ENCODE measurements around the gene AMH. TPM values are rescaled to one million over a fixed set of nuclear protein-coding genes. Genes with fewer than 3 reads are reported as not detected.
"Not testable (repeated sequence)": the region's sequence is repeated elsewhere in the genome, so short reads cannot be mapped to it uniquely, and the experiment has no call there.

Gene AMH
- total RNA-seq, 5 donors from 2014 or later (not counting 1 experiment from before 2014, with no cell fraction given), result 2.1 to 13.5 (median 5.3) TPM

- H3K4me3 ChIP-seq (ENCODE audit: control insufficient read depth in 1 of 2, extremely low read depth in 1 of 2, low read length in 1 of 2), result no peak overlapping the region
- ATAC-seq (replicated peaks in 1 of 4) (no peak), DNase-seq (no peak)
- Mint-ChIP-seq H3K4me1 (peaks cover 6 to 20% (median 19%) of the 10 kb centered on the region in 3 donors), H3K27me3 (no peaks in the 10 kb centered on the region), H3K9me3 (no peaks in the 10 kb centered on the region), H3K4me3 (no peak overlapping the region), H3K27ac (peak overlapping the region in 1 of 2 donors; percentile 4), H3K36me3 (peaks cover 3% of the 10 kb centered on the region)
- peaks cover 0 to 6% of the 10 kb centered on the region in 2 donors for H3K36me3 ChIP-seq (ENCODE audit: control insufficient read depth in 2 of 2, extremely low read depth in 1 of 2, insufficient read depth in 1 of 2, low read length in 1 of 2)
- no peak overlapping the region for H3K27ac ChIP-seq (ENCODE audit: low read length)
- no peaks in the 10 kb centered on the region for H3K27me3 ChIP-seq (replicated peaks in 1 of 2; ENCODE audit: control insufficient read depth in 2 of 2, extremely low read depth in 1 of 2, insufficient read depth in 2 of 2, low read length in 1 of 2)
- ChIA-PET CTCF (no interaction called here), POLR2A (no interaction called here)
- WGBS (ENCODE audit: insufficient coverage), result 85% methylated on average over 16 of the region's 26 CpGs
- H3K4me1 ChIP-seq (ENCODE audit: control insufficient read depth in 1 of 2, extremely low read depth in 1 of 2, insufficient read depth in 2 of 2, low read length in 2 of 2), result peaks cover 7 to 25% of the 10 kb centered on the region in 2 experiments
- H3K9me3 ChIP-seq, result no peaks in the 10 kb centered on the region
Observed at GRCh38 chr19:2280633-2281264, 31.6 kb downstream of the AMH start.

GRCh38 chr19:2281265-2282061, 32.3 kb downstream of the AMH start:
- H3K27me3 Mint-ChIP-seq; H3K36me3 ChIP-seq (ENCODE audit: control insufficient read depth in 2 of 2, extremely low read depth in 1 of 2, insufficient read depth in 1 of 2, low read length in 1 of 2); H3K9me3 Mint-ChIP-seq; DNase-seq; H3K27me3 ChIP-seq (replicated peaks in 1 of 2; ENCODE audit: control insufficient read depth in 2 of 2, extremely low read depth in 1 of 2, insufficient read depth in 2 of 2, low read length in 1 of 2); H3K27ac ChIP-seq (ENCODE audit: low read length); H3K9me3 ChIP-seq; H3K36me3 Mint-ChIP-seq; POLR2A ChIA-PET: not testable (repeated sequence)
- 19% methylated on average over 6 of the region's 16 CpGs for WGBS (ENCODE audit: insufficient coverage)
- CTCF ChIA-PET, result interaction anchor here in 1 of 2 donors (0.6 kb wide), 1 partner anchor 1285 kb away, joined by 3 read pairs; no protein-coding TSS in a partner anchor
- peaks cover 7 to 25% of the 10 kb centered on the region in 2 experiments for H3K4me1 ChIP-seq (ENCODE audit: control insufficient read depth in 1 of 2, extremely low read depth in 1 of 2, insufficient read depth in 2 of 2, low read length in 2 of 2)
- peak overlapping the region; percentile 10 to 35 for H3K4me3 ChIP-seq (ENCODE audit: control insufficient read depth in 1 of 2, extremely low read depth in 1 of 2, low read length in 1 of 2)
- peak in 1 of 4 experiments; percentile 17 for ATAC-seq (replicated peaks in 1 of 4)
- Mint-ChIP-seq H3K27ac (peak overlapping the region in 1 of 2 donors; percentile 55), H3K4me3 (peak overlapping the region; percentile 51 to 66 (median 64)), H3K4me1 (peaks cover 6 to 20% (median 19%) of the 10 kb centered on the region in 3 donors)

GRCh38 chr19:2282062-2282861, 33.1 kb downstream of the AMH start, which contains the start of gene PEAK3:
Gene PEAK3, minus strand, starts transcription at chr19:2282175. Its CDS starts 1,244 bp downstream, at chr19:2280931.
- POLR2A ChIA-PET, result no interaction called here
- CTCF ChIA-PET, result interaction anchor here in 1 of 2 donors (0.6 kb wide), 1 partner anchor 1284 kb away, joined by 3 read pairs; no protein-coding TSS in a partner anchor
- H3K27me3 ChIP-seq (replicated peaks in 1 of 2; ENCODE audit: control insufficient read depth in 2 of 2, extremely low read depth in 1 of 2, insufficient read depth in 2 of 2, low read length in 1 of 2), result no peaks in the 10 kb centered on the region
- Mint-ChIP-seq H3K27me3 (no peaks in the 10 kb centered on the region), H3K9me3 (no peaks in the 10 kb centered on the region), H3K4me3 (peak within 1 kb of the TSS; percentile 51 to 66 (median 64)), H3K27ac (peak within 1 kb of the TSS; percentile 49 to 71), H3K4me1 (peaks cover 6 to 17% (median 16%) of the 10 kb centered on the region in 3 donors), H3K36me3 (peaks cover 1% of the 10 kb centered on the region)
- 11% methylated on average over 26 of the region's 41 CpGs for WGBS (ENCODE audit: insufficient coverage)
- no peaks in the 10 kb centered on the region for H3K36me3 ChIP-seq (ENCODE audit: control insufficient read depth in 2 of 2, extremely low read depth in 1 of 2, insufficient read depth in 1 of 2, low read length in 1 of 2)
- peak within 1 kb of the TSS; percentile 10 to 35 for H3K4me3 ChIP-seq (ENCODE audit: control insufficient read depth in 1 of 2, extremely low read depth in 1 of 2, low read length in 1 of 2)
- H3K9me3 ChIP-seq, result no peaks in the 10 kb centered on the region
- peaks cover 7 to 25% of the 10 kb centered on the region in 2 experiments for H3K4me1 ChIP-seq (ENCODE audit: control insufficient read depth in 1 of 2, extremely low read depth in 1 of 2, insufficient read depth in 2 of 2, low read length in 2 of 2)
- ATAC-seq (replicated peaks in 1 of 4) (peak; percentile 35 to 71 (median 53)), DNase-seq (peak in 8 of 35 experiments; percentile 26 to 60 (median 46))
- no peak within 1 kb of the TSS for H3K27ac ChIP-seq (ENCODE audit: low read length)

GRCh38 chr19:2282862-2283237, 33.7 kb downstream of the AMH start:
- Mint-ChIP-seq H3K4me3 (peak overlapping the region; percentile 43 to 66 (median 46)), H3K27ac (peak overlapping the region; percentile 49 to 55), H3K27me3 (no peaks in the 10 kb centered on the region), H3K36me3 (no peaks in the 10 kb centered on the region), H3K4me1 (peaks cover 6 to 17% (median 15%) of the 10 kb centered on the region in 3 donors), H3K9me3 (no peaks in the 10 kb centered on the region)
- H3K4me3 ChIP-seq (ENCODE audit: control insufficient read depth in 1 of 2, extremely low read depth in 1 of 2, low read length in 1 of 2), result no peak overlapping the region
- no peaks in the 10 kb centered on the region for H3K36me3 ChIP-seq (ENCODE audit: control insufficient read depth in 2 of 2, extremely low read depth in 1 of 2, insufficient read depth in 1 of 2, low read length in 1 of 2)
- H3K4me1 ChIP-seq (ENCODE audit: control insufficient read depth in 1 of 2, extremely low read depth in 1 of 2, insufficient read depth in 2 of 2, low read length in 2 of 2), result peaks cover 7 to 25% of the 10 kb centered on the region in 2 experiments
- WGBS (ENCODE audit: insufficient coverage), result 94% methylated on average over 9 of the region's 11 CpGs
- DNase-seq, result no peak
- no peaks in the 10 kb centered on the region for H3K27me3 ChIP-seq (replicated peaks in 1 of 2; ENCODE audit: control insufficient read depth in 2 of 2, extremely low read depth in 1 of 2, insufficient read depth in 2 of 2, low read length in 1 of 2)
- no peaks in the 10 kb centered on the region for H3K9me3 ChIP-seq
- ATAC-seq (replicated peaks in 1 of 4), result no peak
- ChIA-PET CTCF (no interaction called here), POLR2A (no interaction called here)
- H3K27ac ChIP-seq (ENCODE audit: low read length), result no peak overlapping the region

- ChIA-PET POLR2A (interaction anchor here in 1 of 2 donors (0.6 kb wide), 1 partner anchor 830 kb away, joined by 3 read pairs; no protein-coding TSS in a partner anchor), CTCF (no interaction called here)
- WGBS (ENCODE audit: insufficient coverage), result 100% methylated on average over 1 of the region's 8 CpGs
- DNase-seq (no peak), ATAC-seq (replicated peaks in 1 of 4) (no peak)
- H3K4me3 ChIP-seq (ENCODE audit: control insufficient read depth in 1 of 2, extremely low read depth in 1 of 2, low read length in 1 of 2), result no peak overlapping the region
- no peaks in the 10 kb centered on the region for H3K36me3 ChIP-seq (ENCODE audit: control insufficient read depth in 2 of 2, extremely low read depth in 1 of 2, insufficient read depth in 1 of 2, low read length in 1 of 2)
- no peaks in the 10 kb centered on the region for H3K9me3 Mint-ChIP-seq
- H3K36me3 Mint-ChIP-seq, result no peaks in the 10 kb centered on the region
- H3K27me3 Mint-ChIP-seq, result no peaks in the 10 kb centered on the region
- peaks cover 7 to 34% of the 10 kb centered on the region in 2 experiments for H3K4me1 ChIP-seq (ENCODE audit: control insufficient read depth in 1 of 2, extremely low read depth in 1 of 2, insufficient read depth in 2 of 2, low read length in 2 of 2)
- no peak overlapping the region for H3K27ac ChIP-seq (ENCODE audit: low read length)
- H3K4me1 Mint-ChIP-seq, result peaks cover 15 to 27% (median 24%) of the 10 kb centered on the region in 3 donors
- no peak overlapping the region for H3K4me3 Mint-ChIP-seq
- no peak overlapping the region for H3K27ac Mint-ChIP-seq
- no peaks in the 10 kb centered on the region for H3K27me3 ChIP-seq (replicated peaks in 1 of 2; ENCODE audit: control insufficient read depth in 2 of 2, extremely low read depth in 1 of 2, insufficient read depth in 2 of 2, low read length in 1 of 2)
- H3K9me3 ChIP-seq, result no peaks in the 10 kb centered on the region
Observed at GRCh38 chr19:2283835-2284507, 34.8 kb downstream of the AMH start.
